ENCODE data around the gene NKX6-1. TPM values are rescaled to one million over a fixed set of nuclear protein-coding genes. Genes with fewer than 3 reads are reported as not detected.

NKX6-1 gene
- total RNA-seq, 4 donors from 2014 or later, result 0.10 TPM; not detected in 3

GRCh38 chr4:84494076-84494475 is 5.0 kb downstream of the NKX6-1 start:
- no peak for DNase-seq (ENCODE audit: low spot score in 2 of 2)
- no peak overlapping the region for H3K4me3 ChIP-seq (ENCODE audit: low read depth, poor library complexity, severe bottlenecking)
- WGBS, 2 donors, result 23 to 28% methylated on average over 2 of the region's 2 CpGs
- intact Hi-C loops (cut with DNase I; ENCODE audit: low total_unique reads), result no loop called here
- TF ChIP-seq POLR2A (IDR thresholded peaks at IDR 0.05), result no peak
- no peak for TF ChIP-seq CTCF (IDR thresholded peaks at IDR 0.05)

- H3K4me3 ChIP-seq (ENCODE audit: low read depth, poor library complexity, severe bottlenecking), result no peak overlapping the region
- intact Hi-C loops (cut with DNase I; ENCODE audit: low total_unique reads), result no loop called here
- WGBS, 2 donors, result 4 to 5% methylated on average over 50 to 61 of the region's 62 CpGs
- no peak for TF ChIP-seq POLR2A (IDR thresholded peaks at IDR 0.05)
- TF ChIP-seq CTCF (IDR thresholded peaks at IDR 0.05), result no peak
- DNase-seq (ENCODE audit: low spot score in 2 of 2), result no peak
These were observed 5.8 kb downstream of the NKX6-1 start for GRCh38 chr4:84493092-84493850.

- TF ChIP-seq POLR2A (IDR thresholded peaks at IDR 0.05) (no peak), CTCF (IDR thresholded peaks at IDR 0.05) (no peak)
- intact Hi-C loops (cut with DNase I; ENCODE audit: low total_unique reads), result no loop called here
- whole genome bisulfite sequencing, 2 donors, result 8 to 15% methylated on average over 28 of the region's 28 CpGs
- no peak for DNase-seq (ENCODE audit: low spot score in 2 of 2)
- H3K4me3 ChIP-seq (ENCODE audit: low read depth, poor library complexity, severe bottlenecking), result no peak overlapping the region
These were observed 6.4 kb downstream of the NKX6-1 start for GRCh38 chr4:84492737-84493091.

- H3K4me3 ChIP-seq (ENCODE audit: low read depth, poor library complexity, severe bottlenecking), result no peak overlapping the region
- no peak for TF ChIP-seq CTCF (IDR thresholded peaks at IDR 0.05)
- no peak for TF ChIP-seq POLR2A (IDR thresholded peaks at IDR 0.05)
- 12 to 13% methylated on average over 12 of the region's 12 CpGs for WGBS, 2 donors
- intact Hi-C loops (cut with DNase I; ENCODE audit: low total_unique reads), result no loop called here
- DNase-seq (ENCODE audit: low spot score in 2 of 2), result no peak
These were observed 6.8 kb downstream of the NKX6-1 start for GRCh38 chr4:84492290-84492689.

- TF ChIP-seq CTCF (IDR thresholded peaks at IDR 0.05), result no peak
- intact Hi-C loops (cut with DNase I; ENCODE audit: low total_unique reads), result no loop called here
- WGBS, 2 donors, result 27 to 33% methylated on average over 6 of the region's 6 CpGs
- H3K4me3 ChIP-seq (ENCODE audit: low read depth, poor library complexity, severe bottlenecking), result no peak overlapping the region
- no peak for DNase-seq (ENCODE audit: low spot score in 2 of 2)
These were observed 7.6 kb downstream of the NKX6-1 start for GRCh38 chr4:84491481-84491880.

- no peak overlapping the region for H3K4me3 ChIP-seq (ENCODE audit: low read depth, poor library complexity, severe bottlenecking)
- WGBS, 2 donors, result 38 to 41% methylated on average over 1 of the region's 1 CpG
These were observed 8.4 kb downstream of the NKX6-1 start for GRCh38 chr4:84490663-84491062.

More at GRCh38 chr4:84490663-84491062, 8.4 kb downstream of the NKX6-1 start:
- no peak for DNase-seq (ENCODE audit: low spot score in 2 of 2)
- TF ChIP-seq CTCF (IDR thresholded peaks at IDR 0.05) (no peak), POLR2A (IDR thresholded peaks at IDR 0.05) (no peak)
- intact Hi-C loops (cut with DNase I; ENCODE audit: low total_unique reads), result no loop called here

Measured in lower leg skin (tissue), 4 donors.